MCF 10A (cell line): ENCODE measurements around the gene TMEM60. TPM values are rescaled to one million over a fixed set of nuclear protein-coding genes. Genes with fewer than 3 reads are reported as not detected.

ENCODE experiments used
- BruUV-seq: library from RNA; stranded (reverse); fragments of 400-500 nt; replicated peaks from 2 replicates; lab custom pipeline; 2021; lab: Mats Ljungman, UMichigan
- CTCF ChIA-PET: fragments of 300-600 bp; sonication (Branson Sonifier 250); formaldehyde crosslinking; extraction: SDS; loops from one replicate; lab custom pipeline; 2021; ENCODE audit warnings: antibody characterized with exemption, inconsistent platforms; lab: Yijun Ruan, JAX
- POLR2A ChIA-PET: fragments of 300-600, 350-650 bp; sonication (Branson Sonifier 250); formaldehyde crosslinking; extraction: SDS; loops from one replicate; lab custom pipeline; 2020; ENCODE audit warnings: antibody characterized with exemption, inconsistent platforms; lab: Yijun Ruan, JAX
- DNase-seq: peaks from one replicate; pipeline ENCODE4 v3.0.0-alpha.2; 2018; ENCODE audit not compliant: unreplicated experiment
- H3K27ac Mint-ChIP-seq: one replicate; pipeline ENCODE4 v1.8.0; 2022; ENCODE audit warnings: mild to moderate bottlenecking, low read depth, mixed read lengths; ENCODE audit not compliant: unreplicated experiment
- H3K27me3 Mint-ChIP-seq: one replicate; pipeline ENCODE4 v1.8.0; 2022; ENCODE audit warnings: mixed read lengths; ENCODE audit not compliant: insufficient read depth, unreplicated experiment
- H3K36me3 Mint-ChIP-seq: one replicate; pipeline ENCODE4 v1.8.0; 2022; ENCODE audit warnings: mild to moderate bottlenecking, moderate library complexity, mixed read lengths; ENCODE audit not compliant: insufficient read depth, unreplicated experiment
- H3K4me1 Mint-ChIP-seq: one replicate; pipeline ENCODE4 v1.8.0; 2022; ENCODE audit warnings: mixed read lengths; ENCODE audit not compliant: insufficient read depth, unreplicated experiment
- H3K4me3 Mint-ChIP-seq: one replicate; pipeline ENCODE4 v1.8.0; 2022; ENCODE audit warnings: mild to moderate bottlenecking, moderate library complexity, mixed read lengths; ENCODE audit not compliant: unreplicated experiment
- H3K9me3 Mint-ChIP-seq: one replicate; pipeline ENCODE4 v1.8.0; 2022; ENCODE audit warnings: mixed read lengths; ENCODE audit not compliant: unreplicated experiment
- intact Hi-C: fragments of 100-400 bp; cut with micrococcal nuclease; formaldehyde crosslinking; loops from 2 replicates; pipeline ENCODE4 v1.14.1; 2022
- total RNA-seq: library from RNA; stranded (reverse); gene quantifications from 2 replicates; pipeline ENCODE4 v1.2.3, GENCODE V29; 2022
- TF ChIP-seq, protein P1 (sequence below): fragments of 200-600 bp; IDR thresholded peaks from one replicate; pipeline ENCODE4 v1.8.0; 2022; ENCODE audit warnings: antibody characterized with exemption, mild to moderate bottlenecking; ENCODE audit not compliant: unreplicated experiment

TMEM60 gene
- total RNA-seq, 1 experiment from 2014 or later = 7.1 TPM

DNA sequence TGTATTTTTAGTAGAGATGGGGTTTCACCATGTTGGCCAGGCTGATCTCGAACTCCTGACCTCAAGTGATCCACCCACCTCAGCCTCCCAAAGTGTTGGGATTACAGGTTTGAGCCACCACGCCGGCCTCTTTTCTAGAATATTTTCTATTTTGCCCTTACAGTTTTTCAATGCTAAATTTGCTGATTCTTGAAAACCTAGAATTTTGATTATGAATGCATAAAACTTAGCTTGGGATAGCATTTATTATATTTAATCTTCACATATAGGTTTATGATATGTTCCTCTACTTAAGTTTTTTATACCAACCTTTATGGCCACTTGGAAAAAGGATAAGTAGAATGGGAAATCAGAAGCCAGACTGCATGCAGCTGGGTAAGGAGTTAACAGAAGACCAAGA is 2.1 kb downstream of the TMEM60 start:
- TF ChIP-seq, protein P1, sequence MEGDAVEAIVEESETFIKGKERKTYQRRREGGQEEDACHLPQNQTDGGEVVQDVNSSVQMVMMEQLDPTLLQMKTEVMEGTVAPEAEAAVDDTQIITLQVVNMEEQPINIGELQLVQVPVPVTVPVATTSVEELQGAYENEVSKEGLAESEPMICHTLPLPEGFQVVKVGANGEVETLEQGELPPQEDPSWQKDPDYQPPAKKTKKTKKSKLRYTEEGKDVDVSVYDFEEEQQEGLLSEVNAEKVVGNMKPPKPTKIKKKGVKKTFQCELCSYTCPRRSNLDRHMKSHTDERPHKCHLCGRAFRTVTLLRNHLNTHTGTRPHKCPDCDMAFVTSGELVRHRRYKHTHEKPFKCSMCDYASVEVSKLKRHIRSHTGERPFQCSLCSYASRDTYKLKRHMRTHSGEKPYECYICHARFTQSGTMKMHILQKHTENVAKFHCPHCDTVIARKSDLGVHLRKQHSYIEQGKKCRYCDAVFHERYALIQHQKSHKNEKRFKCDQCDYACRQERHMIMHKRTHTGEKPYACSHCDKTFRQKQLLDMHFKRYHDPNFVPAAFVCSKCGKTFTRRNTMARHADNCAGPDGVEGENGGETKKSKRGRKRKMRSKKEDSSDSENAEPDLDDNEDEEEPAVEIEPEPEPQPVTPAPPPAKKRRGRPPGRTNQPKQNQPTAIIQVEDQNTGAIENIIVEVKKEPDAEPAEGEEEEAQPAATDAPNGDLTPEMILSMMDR = no peak
- H3K9me3 Mint-ChIP-seq = no peaks in the 10 kb centered on the region
- H3K27ac Mint-ChIP-seq = no peak overlapping the region
- ChIA-PET CTCF (no interaction called here), POLR2A (interaction anchor here (0.7 to 4.4 kb wide), 5 partner anchors 13 to 260 kb away, joined by 3 to 40 read pairs (median 3); partner anchors contain the start of genes PTPN12 and RSBN1L)
- H3K36me3 Mint-ChIP-seq = peaks cover 15% of the 10 kb centered on the region
- intact Hi-C loops = loop anchor here (10.0 kb wide), 1 partner anchor 109 kb away; no protein-coding TSS in a partner anchor
- peak overlapping the region; percentile 96 for H3K4me3 Mint-ChIP-seq
- no peak for DNase-seq
- H3K27me3 Mint-ChIP-seq = no peaks in the 10 kb centered on the region
- H3K4me1 Mint-ChIP-seq = peaks cover 21% of the 10 kb centered on the region
- BruUV-seq = no TSS peak

DNA sequence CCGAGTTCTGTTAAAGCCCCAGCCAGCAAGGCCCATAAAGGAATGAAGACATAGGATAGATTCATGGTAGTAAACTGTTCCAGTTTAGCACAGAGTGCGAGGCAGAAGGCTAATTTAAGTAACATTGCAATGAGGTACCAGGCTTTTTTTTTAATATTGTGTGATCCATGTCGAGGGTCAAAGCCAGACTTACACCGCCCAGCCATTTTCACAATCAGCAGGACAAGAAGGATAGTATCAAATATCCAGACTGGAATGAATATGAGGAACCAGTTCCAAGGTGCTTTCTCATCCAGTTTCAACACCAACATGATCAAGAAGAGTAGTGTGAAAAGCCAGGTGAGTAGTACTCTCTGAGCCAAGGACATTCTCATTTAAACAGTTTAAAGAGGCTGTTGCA is 4.2 kb downstream of the TMEM60 start:
- Mint-ChIP-seq H3K36me3 (peaks cover 22% of the 10 kb centered on the region), H3K4me3 (no peak overlapping the region), H3K4me1 (peaks cover 13% of the 10 kb centered on the region), H3K9me3 (no peaks in the 10 kb centered on the region), H3K27me3 (no peaks in the 10 kb centered on the region), H3K27ac (peak overlapping the region; percentile 18)
- CTCF ChIA-PET = interaction anchor here (0.7 to 1.4 kb wide), 2 partner anchors 142 to 143 kb away, joined by 3 read pairs; no protein-coding TSS in a partner anchor
- POLR2A ChIA-PET = interaction anchor here (0.8 kb wide), 1 partner anchor 73 kb away, joined by 3 read pairs; no protein-coding TSS in a partner anchor
- TF ChIP-seq, protein P1 = no peak
- BruUV-seq = no TSS peak
- intact Hi-C loops = loop anchor here (10.0 kb wide), 1 partner anchor 111 kb away; no protein-coding TSS in a partner anchor
- DNase-seq = no peak

DNA sequence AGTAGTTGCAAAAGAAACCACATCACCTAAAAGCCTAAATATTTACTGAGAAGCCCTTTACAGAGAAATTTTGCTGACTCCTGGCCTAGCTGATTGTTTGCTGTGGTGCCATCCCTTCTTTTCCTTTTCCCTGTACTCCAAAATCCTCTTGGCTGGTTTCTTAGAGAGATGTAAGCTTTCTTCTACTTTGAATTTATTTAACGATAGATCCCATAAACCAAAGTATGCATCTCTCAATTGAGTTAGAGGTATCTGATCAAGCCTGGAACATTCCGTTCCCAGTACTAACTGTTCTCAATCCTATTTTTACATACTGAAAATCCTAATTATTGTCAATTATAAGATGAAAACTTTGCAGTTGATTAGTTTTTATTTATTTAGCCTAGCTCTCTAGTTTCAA is 6.3 kb downstream of the TMEM60 start:
- Mint-ChIP-seq H3K9me3 (no peaks in the 10 kb centered on the region), H3K27ac (peak overlapping the region; percentile 36), H3K27me3 (no peaks in the 10 kb centered on the region), H3K36me3 (peaks cover 22% of the 10 kb centered on the region), H3K4me3 (no peak overlapping the region), H3K4me1 (peaks cover 13% of the 10 kb centered on the region)
- POLR2A ChIA-PET = interaction anchor here (0.7 to 1.4 kb wide), 3 partner anchors 75 to 292 kb away, joined by 3 read pairs; partner anchors contain the start of gene RSBN1L
- CTCF ChIA-PET = interaction anchor here (1.0 to 1.9 kb wide), 2 partner anchors 33 to 140 kb away, joined by 3 to 8 read pairs; no protein-coding TSS in a partner anchor
- TF ChIP-seq, protein P1 = no peak
- intact Hi-C loops = loop anchor here (10.0 kb wide), 1 partner anchor 113 kb away; no protein-coding TSS in a partner anchor
- DNase-seq = no peak
- no TSS peak for BruUV-seq

DNA sequence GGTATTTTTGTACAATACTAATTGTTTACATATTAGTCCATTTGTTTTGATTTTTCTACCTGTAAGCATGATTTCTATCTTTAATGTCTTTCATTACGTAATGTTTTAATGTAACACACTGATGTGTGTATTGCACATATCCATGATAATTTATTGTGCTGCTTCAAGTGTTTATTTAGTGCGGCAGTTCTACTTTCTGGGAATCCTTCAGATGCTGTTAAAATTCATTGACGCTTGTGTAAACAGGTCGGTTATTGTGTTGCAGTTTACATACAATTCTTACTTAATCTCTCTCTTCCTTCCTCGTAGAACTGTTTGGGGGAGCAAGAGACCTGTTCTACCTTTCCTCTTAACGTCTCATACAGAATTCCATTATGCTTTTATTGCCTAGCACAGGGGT is 6.9 kb downstream of the TMEM60 start:
- no peak for DNase-seq
- CTCF ChIA-PET = interaction anchor here (1.0 to 1.9 kb wide), 2 partner anchors 32 to 140 kb away, joined by 3 to 8 read pairs; no protein-coding TSS in a partner anchor

More for the DNA sequence above, 6.9 kb downstream of the TMEM60 start:
- Mint-ChIP-seq H3K36me3 (peaks cover 22% of the 10 kb centered on the region), H3K27me3 (no peaks in the 10 kb centered on the region), H3K4me1 (peaks cover 9% of the 10 kb centered on the region), H3K27ac (peak overlapping the region; percentile 36), H3K4me3 (no peak overlapping the region), H3K9me3 (no peaks in the 10 kb centered on the region)
- POLR2A ChIA-PET = interaction anchor here (1.4 kb wide), 1 partner anchor 95 kb away, joined by 3 read pairs; the partner anchor contains the start of gene RSBN1L
- intact Hi-C loops = loop anchor here (10.0 kb wide), 1 partner anchor 113 kb away; no protein-coding TSS in a partner anchor
- TF ChIP-seq, protein P1 = no peak
- no TSS peak for BruUV-seq
